Naive thymus-derived CD8-positive, alpha-beta T cell (primary cell): ENCODE measurements around the gene DUSP14. TPM values are rescaled to one million over a fixed set of nuclear protein-coding genes. Genes with fewer than 3 reads are reported as not detected.
A peak's percentile ranks its signal among the peaks of the same experiment; 100 is the strongest.

Source experiments
- ATAC-seq, 2 donors: fragments of 150-1000 bp; cut with Tn5 transposase in 1 of 2; sonication (Bioruptor Pico), chemical (Tn5 transposase) in 1 of 2; 1 replicate in 1 of 2; 2 replicates in 1 of 2; pipeline ENCODE4 v1.10.0; 2021; ENCODE audit warnings: mild to moderate bottlenecking in 2 of 2, moderate library complexity in 2 of 2
- POLR2A ChIA-PET: fragments of 350-600 bp; sonication (Branson Sonifier 250); formaldehyde crosslinking; loops from one replicate; lab custom pipeline; 2021; ENCODE audit warnings: antibody characterized with exemption; lab: Charles Lee
- DNase-seq, 10 donors: peaks; one replicate each; pipeline versions ENCODE4 v3.0.0 to v3.0.0-alpha.2; 2020 to 2022
- H3K27ac Mint-ChIP-seq, 10 donors: one replicate each; pipeline ENCODE4 v1.8.0; 2020 to 2022; ENCODE audit warnings: mild to moderate bottlenecking in 10 of 10, mixed read lengths in 10 of 10, moderate library complexity in 4 of 10, inconsistent platforms in 1 of 10
- H3K27me3 Mint-ChIP-seq, 5 donors: one replicate each; pipeline ENCODE4 v1.8.0; 2021 to 2022; ENCODE audit warnings: mixed read lengths in 5 of 5
- H3K36me3 Mint-ChIP-seq, 3 donors: one replicate each; pipeline ENCODE4 v1.8.0; 2020 to 2022; ENCODE audit warnings: mixed read lengths in 3 of 3, mild to moderate bottlenecking in 2 of 3, inconsistent platforms in 1 of 3
- H3K4me1 Mint-ChIP-seq, 4 donors: one replicate each; pipeline ENCODE4 v1.8.0; 2021 to 2022; ENCODE audit warnings: mixed read lengths in 4 of 4
- H3K4me3 Mint-ChIP-seq, 10 donors: one replicate each; pipeline ENCODE4 v1.8.0; 2020 to 2022; ENCODE audit warnings: mild to moderate bottlenecking in 10 of 10, mixed read lengths in 10 of 10, moderate library complexity in 6 of 10, inconsistent platforms in 1 of 10
- H3K9me3 Mint-ChIP-seq, 9 donors: one replicate each; pipeline ENCODE4 v1.8.0; 2020 to 2022; ENCODE audit warnings: mixed read lengths in 9 of 9, mild to moderate bottlenecking in 3 of 9, inconsistent platforms in 1 of 9, moderate library complexity in 1 of 9
- polyA plus RNA-seq, 3 donors: library from polyadenylated mRNA; unstranded; fragments of 300-500 nt; fragmentation: Illumina TruSeq; gene quantifications; one replicate each; pipeline ENCODE4 v1.2.3, GENCODE V29; 2021
- total RNA-seq, 8 experiments: library from RNA in 2 of 8; stranded (reverse) in 2 of 8; gene quantifications; one replicate each; pipeline ENCODE4 v1.2.3 and lab custom pipeline; 2021 to 2026

The DUSP14 gene
- total and polyA plus RNA-seq, 5 experiments from 2014 or later: 6.8 to 17.4 (median 13.8) TPM

DNA sequence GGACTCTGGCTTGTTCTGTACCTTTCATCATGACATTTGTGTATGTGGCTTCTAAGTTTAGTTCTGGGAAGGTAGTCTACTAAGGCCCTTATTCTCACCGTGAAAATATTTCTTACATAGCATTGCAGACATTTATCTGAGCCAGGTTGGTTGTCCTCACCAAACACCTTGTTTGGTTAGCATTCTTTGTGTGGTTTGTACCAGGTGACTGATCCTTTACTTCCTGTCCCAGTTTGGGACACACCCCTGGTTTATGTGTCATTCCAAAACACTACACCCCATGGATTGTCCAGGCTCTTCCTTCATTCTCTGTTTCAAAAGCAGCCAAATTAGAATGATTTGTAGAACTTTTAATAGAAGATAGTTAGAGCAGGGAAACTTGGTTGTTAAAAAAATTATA lies 23.2 kb upstream of the DUSP14 start:
- no peaks in the 10 kb centered on the region for H3K9me3 Mint-ChIP-seq
- DNase-seq (no peak), ATAC-seq (no peak)
- H3K4me3 Mint-ChIP-seq: no peak overlapping the region
- H3K36me3 Mint-ChIP-seq: peaks cover 7 to 82% (median 27%) of the 10 kb centered on the region in 3 donors
- no peaks in the 10 kb centered on the region for H3K27me3 Mint-ChIP-seq
- POLR2A ChIA-PET: no interaction called here
- no peak overlapping the region for H3K27ac Mint-ChIP-seq
- H3K4me1 Mint-ChIP-seq: peaks cover 0 to 5% (median under 1%) of the 10 kb centered on the region in 4 donors

DNA sequence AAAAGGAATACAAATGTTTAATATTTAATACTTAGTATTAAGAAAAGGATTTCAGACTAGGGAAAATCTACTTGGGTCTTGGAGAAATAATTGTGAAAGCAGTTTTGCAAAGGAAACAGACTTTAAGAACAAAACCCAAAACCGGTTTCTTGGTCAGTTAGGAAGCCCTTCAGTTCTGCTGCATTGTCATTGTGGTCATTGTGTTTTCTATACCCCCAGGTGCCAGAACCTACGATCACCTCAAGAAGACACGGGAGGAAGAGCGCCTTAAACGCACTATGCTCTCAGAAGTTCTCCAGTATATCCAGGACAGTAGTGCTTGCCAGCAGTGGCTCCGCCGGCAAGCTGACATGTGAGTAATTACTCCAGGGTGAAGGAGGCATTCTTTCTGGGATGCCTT lies 19.5 kb upstream of the DUSP14 start:
- H3K9me3 Mint-ChIP-seq: no peaks in the 10 kb centered on the region
- H3K27me3 Mint-ChIP-seq: no peaks in the 10 kb centered on the region
- peak overlapping the region in 1 of 10 donors; percentile 38 for H3K27ac Mint-ChIP-seq
- H3K4me1 Mint-ChIP-seq: peaks cover 0 to 5% (median under 1%) of the 10 kb centered on the region in 4 donors
- H3K4me3 Mint-ChIP-seq: no peak overlapping the region
- ATAC-seq (no peak), DNase-seq (no peak)
- H3K36me3 Mint-ChIP-seq: peaks cover 7 to 87% (median 31%) of the 10 kb centered on the region in 3 donors
- POLR2A ChIA-PET: no interaction called here

DNA sequence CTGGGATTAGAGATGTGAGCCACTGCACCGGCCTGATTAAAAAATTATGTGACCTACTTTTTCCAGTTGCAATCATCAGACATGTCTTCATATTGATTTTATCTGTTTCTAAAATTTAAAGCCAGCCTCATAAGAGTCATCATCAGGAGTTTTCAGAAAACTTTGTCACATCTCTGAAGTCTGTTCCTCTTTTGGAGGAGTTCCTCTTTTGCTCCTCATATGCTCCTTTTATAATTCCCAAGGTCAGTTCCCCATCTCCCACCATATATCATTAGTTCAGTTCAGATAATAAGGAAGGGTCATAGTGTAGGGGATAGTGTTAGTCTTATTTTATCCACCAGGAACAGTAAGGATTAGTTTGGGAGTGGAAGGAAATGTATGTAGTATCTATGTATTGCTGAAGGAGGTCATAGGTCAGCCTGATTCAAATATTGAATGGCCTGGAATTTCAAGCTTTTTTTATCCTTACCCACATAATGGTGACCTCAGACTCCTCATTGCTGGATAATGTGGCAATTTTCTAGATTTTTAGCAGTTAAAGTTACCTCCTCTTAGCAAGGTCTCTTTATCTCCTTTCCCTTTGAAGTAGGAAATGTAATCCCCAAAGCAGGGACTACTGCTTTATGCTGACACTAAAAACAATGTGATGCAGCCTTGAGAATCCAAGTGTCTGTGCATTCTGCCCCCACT lies 13.8 kb upstream of the DUSP14 start:
- H3K9me3 Mint-ChIP-seq: no peaks in the 10 kb centered on the region
- ATAC-seq (no peak), DNase-seq (no peak)
- POLR2A ChIA-PET: no interaction called here
- peak overlapping the region in 1 of 10 donors; percentile 30 for H3K27ac Mint-ChIP-seq
- peaks cover 4 to 84% (median 17%) of the 10 kb centered on the region in 3 donors for H3K36me3 Mint-ChIP-seq
- no peaks in the 10 kb centered on the region for H3K4me1 Mint-ChIP-seq
- H3K27me3 Mint-ChIP-seq: no peaks in the 10 kb centered on the region
- H3K4me3 Mint-ChIP-seq: no peak overlapping the region

DNA sequence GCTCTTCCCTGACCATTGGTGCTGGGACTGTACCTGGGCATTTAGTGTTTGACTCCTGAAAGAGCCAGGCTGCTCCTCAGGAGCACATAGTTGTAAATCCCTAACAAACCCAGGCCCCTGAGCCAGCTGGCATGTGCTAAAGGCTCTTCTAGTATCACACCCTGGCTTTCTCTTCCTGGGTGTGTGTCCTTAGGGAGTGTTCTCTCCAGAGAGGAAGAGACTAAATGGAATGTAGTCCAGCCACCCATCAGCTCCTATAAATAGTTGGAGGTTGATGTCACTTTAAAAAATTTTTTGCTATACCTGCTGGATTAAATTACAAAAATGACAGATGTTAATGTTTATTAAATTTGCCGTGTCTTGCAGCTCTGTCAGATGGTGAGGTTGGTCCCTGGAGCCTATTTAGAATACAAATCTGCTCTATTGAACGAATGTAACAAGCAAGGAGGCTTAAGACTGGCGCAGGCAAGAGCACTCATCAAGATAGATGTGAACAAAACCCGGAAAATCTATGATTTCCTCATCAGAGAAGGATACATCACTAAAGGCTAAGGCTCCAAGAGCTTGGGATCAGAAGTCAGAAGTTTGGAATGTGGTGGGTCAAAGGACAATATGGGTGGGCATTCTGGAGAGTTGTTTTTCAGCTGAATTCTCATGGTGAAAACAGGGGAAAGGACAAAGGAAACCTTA lies 13.1 kb upstream of the DUSP14 start:
- H3K27ac Mint-ChIP-seq: peak overlapping the region in 1 of 10 donors; percentile 35
- H3K27me3 Mint-ChIP-seq: no peaks in the 10 kb centered on the region
- DNase-seq (no peak), ATAC-seq (no peak)
- H3K36me3 Mint-ChIP-seq: peaks cover 0 to 79% (median 13%) of the 10 kb centered on the region in 3 donors
- H3K4me3 Mint-ChIP-seq: no peak overlapping the region
- no peaks in the 10 kb centered on the region for H3K9me3 Mint-ChIP-seq
- POLR2A ChIA-PET: interaction anchor here (1.9 kb wide), 1 partner anchor 13 kb away, joined by 7 read pairs; the partner anchor contains the start of gene DUSP14
- H3K4me1 Mint-ChIP-seq: no peaks in the 10 kb centered on the region

DNA sequence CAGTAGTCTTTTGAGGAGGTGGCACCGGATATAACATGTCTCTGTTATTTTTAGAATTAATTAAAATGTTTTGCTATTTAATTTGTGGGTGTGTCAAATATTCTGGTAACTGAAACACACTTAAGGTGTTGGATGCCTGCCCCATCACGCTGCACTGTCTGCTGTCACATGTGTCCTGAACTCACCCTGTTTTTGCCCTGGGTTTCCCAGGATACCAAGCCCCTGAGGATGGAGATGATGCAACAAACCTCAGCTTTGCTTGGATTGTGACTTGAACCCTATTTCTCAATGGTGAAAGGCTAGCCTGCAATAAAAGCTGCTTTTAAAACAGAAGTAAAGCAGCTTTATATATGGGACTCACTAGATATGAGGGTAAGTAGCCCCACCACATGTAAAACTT lies 11.5 kb upstream of the DUSP14 start:
- H3K9me3 Mint-ChIP-seq: no peaks in the 10 kb centered on the region
- H3K4me3 Mint-ChIP-seq: no peak overlapping the region
- peaks cover 0 to 63% (median 13%) of the 10 kb centered on the region in 3 donors for H3K36me3 Mint-ChIP-seq

DNA sequence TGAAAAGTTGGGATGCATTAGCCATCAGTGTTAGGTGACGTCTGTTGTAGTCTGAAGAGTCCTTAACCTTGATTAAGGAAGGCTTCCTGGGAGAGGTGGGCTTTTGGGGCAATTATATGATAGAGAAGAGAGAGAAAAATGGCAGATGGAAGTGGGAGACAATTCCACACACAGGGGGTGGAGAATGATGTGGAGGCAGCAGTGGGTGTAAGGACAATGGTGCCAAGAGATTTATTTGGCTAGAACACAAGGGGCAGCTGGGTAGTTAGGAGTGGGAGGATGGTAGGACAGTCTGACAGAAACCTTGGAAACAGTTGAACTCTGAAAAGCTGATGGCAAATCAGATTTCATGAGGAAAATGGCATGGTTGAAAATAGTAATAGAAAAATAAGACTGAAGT lies 10.7 kb upstream of the DUSP14 start:
- peaks cover 0 to 2% (median 0%) of the 10 kb centered on the region in 4 donors for H3K4me1 Mint-ChIP-seq
- no peaks in the 10 kb centered on the region for H3K27me3 Mint-ChIP-seq
- peaks cover 0 to 55% (median 7%) of the 10 kb centered on the region in 3 donors for H3K36me3 Mint-ChIP-seq
- no peaks in the 10 kb centered on the region for H3K9me3 Mint-ChIP-seq
- no peak for DNase-seq
- peak overlapping the region in 1 of 10 donors; percentile 8 for H3K27ac Mint-ChIP-seq
- POLR2A ChIA-PET: no interaction called here
- H3K4me3 Mint-ChIP-seq: no peak overlapping the region
- no peak for ATAC-seq

More for the DNA sequence above, 11.5 kb upstream of the DUSP14 start:
- Mint-ChIP-seq H3K4me1 (peaks cover 0 to 2% (median 0%) of the 10 kb centered on the region in 4 donors), H3K27me3 (no peaks in the 10 kb centered on the region), H3K27ac (no peak overlapping the region)
- POLR2A ChIA-PET: interaction anchor here (1.9 kb wide), 1 partner anchor 11 kb away, joined by 7 read pairs; the partner anchor contains the start of gene DUSP14
- ATAC-seq (no peak), DNase-seq (no peak)

DNA sequence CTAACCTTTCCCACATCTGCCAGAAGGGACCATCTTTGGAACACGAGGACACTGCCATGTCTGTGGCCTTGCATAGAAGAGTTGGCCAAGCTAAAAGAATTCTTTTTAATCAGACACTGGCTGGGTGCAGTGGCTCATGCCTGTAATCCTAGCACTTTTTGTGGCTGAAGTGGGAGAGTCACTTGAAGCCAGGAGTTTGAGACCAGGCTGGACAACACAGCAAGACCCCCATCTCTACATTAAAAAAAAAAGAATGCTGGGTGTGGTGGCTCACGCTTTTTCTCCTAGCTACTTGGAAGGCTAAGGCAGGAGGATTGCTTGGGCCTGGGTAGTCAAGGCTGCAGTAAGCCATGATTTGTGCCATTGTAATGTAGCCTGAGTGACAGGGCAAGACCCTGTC lies 9.3 kb upstream of the DUSP14 start:
- H3K27ac Mint-ChIP-seq: no peak overlapping the region
- ATAC-seq: no peak
- H3K4me1 Mint-ChIP-seq: peaks cover 0 to 2% (median 0%) of the 10 kb centered on the region in 4 donors
- H3K4me3 Mint-ChIP-seq: no peak overlapping the region
- H3K9me3 Mint-ChIP-seq: no peaks in the 10 kb centered on the region
- H3K27me3 Mint-ChIP-seq: no peaks in the 10 kb centered on the region
- peaks cover 0 to 45% (median 2%) of the 10 kb centered on the region in 3 donors for H3K36me3 Mint-ChIP-seq
- DNase-seq: no peak
- POLR2A ChIA-PET: interaction anchor here (0.7 kb wide), 1 partner anchor 128 kb away, joined by 5 read pairs; no protein-coding TSS in a partner anchor

DNA sequence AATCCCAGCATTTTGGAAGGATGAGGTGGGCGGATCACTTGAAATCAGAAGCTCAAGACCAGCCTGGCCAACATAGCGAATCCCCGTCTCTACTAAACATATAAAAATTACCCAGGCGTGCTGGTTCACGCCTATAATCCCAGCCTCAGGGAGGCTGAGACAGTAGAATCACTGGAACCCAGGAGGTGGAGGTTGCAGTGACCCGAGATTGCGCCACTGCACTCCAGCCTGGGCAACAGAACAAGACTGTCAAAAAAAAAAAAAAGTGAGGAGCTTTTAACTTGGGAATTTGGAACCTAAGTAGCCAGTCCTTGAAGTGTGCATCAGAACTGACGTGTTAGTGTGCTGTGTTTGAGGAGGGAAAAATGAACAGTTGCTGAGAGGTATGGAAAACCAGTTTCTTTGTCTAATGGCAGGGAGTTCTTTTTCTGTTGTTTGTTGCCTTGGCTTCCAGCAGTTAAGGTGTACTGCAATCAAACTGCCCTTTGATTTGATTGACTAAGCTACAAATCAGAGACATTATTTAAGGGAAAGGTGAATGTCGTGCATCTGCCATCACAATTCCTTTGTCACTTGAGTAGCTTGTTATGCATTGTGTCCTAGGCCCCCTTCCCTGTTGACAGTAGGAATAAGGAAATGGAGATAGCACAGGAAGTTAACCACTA lies 8.6 kb upstream of the DUSP14 start:
- POLR2A ChIA-PET: no interaction called here
- ATAC-seq (no peak), DNase-seq (no peak)
- Mint-ChIP-seq H3K9me3 (no peaks in the 10 kb centered on the region), H3K4me1 (peaks cover 0 to 2% (median 0%) of the 10 kb centered on the region in 4 donors), H3K27me3 (no peaks in the 10 kb centered on the region), H3K27ac (no peak overlapping the region), H3K36me3 (peaks cover 0 to 38% (median 2%) of the 10 kb centered on the region in 3 donors), H3K4me3 (no peak overlapping the region)

DNA sequence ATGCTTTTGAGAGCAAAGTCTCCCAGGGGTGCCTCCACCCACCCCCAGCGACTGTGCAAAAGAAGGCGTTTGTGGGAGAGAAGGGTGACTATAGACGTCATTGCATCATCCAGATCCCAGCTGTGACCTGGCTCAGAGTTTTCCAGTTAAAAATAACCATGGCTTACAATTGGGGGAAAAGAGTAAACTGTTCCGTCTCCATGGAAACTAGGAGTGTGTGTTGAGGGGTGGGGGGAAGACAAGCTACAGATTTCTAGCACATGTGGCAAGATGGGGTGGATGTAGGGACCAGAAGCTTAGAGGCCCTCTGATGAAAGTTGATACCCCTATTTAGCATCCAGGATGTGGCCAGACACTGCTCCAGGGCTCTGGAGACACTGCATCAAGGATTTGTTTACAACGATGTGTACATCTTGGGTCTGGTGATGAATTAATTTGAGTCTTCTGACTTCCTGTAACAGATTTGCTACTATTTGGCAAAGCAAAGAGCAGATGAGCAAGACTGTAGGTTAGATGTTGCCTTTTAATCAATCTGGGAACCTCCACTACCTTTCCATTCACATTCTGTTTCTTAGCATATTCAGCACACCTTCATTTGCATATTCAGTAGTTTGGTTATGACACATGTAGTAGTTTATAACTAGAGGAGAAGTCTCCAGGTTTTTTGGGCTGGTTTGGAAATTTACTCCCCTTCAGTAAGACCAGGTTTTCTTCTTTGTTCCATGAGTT lies 6.2 kb upstream of the DUSP14 start:
- DNase-seq: no peak
- Mint-ChIP-seq H3K27me3 (no peaks in the 10 kb centered on the region), H3K4me1 (peaks cover 2 to 8% (median 6%) of the 10 kb centered on the region in 4 donors), H3K4me3 (no peak overlapping the region), H3K36me3 (peaks cover 0 to 16% (median 2%) of the 10 kb centered on the region in 3 donors), H3K9me3 (no peaks in the 10 kb centered on the region), H3K27ac (no peak overlapping the region)
- ATAC-seq: no peak
- POLR2A ChIA-PET: no interaction called here

DNA sequence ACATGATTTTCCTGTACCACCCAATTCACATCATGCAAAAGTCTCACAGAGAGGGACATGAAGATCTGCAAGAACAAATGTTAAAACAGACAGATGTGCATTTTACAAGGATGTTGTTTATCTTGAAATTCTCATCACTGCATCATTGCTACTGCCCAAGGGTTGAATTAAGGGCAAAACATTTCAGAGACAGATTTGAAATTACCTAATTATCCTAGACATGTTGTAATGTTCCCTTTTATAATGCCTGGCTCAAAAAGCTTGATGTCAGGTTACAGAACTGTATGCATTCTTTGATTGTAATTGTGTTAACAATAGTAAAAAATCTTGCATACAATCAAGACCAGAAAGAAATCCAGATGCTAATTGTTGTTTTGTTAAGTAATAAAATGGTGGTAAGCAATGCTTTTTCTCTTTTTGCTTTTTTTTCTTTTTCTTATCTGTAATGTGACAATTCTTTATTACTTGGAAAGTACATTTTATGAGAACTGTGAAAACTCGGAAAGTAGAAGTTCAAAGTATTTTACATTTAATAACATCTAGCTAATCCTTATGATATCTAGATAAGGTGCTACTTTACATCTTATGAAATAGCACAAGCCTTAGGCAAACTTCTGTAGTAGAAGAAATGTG lies 3.6 kb upstream of the DUSP14 start:
- Mint-ChIP-seq H3K27me3 (no peaks in the 10 kb centered on the region), H3K36me3 (no peaks in the 10 kb centered on the region), H3K4me1 (peaks cover 9 to 25% (median 19%) of the 10 kb centered on the region in 4 donors), H3K9me3 (no peaks in the 10 kb centered on the region), H3K27ac (no peak overlapping the region), H3K4me3 (no peak overlapping the region)
- ATAC-seq (no peak), DNase-seq (no peak)
- POLR2A ChIA-PET: interaction anchor here (0.7 kb wide), 1 partner anchor 862 kb away, joined by 3 read pairs; no protein-coding TSS in a partner anchor

DNA sequence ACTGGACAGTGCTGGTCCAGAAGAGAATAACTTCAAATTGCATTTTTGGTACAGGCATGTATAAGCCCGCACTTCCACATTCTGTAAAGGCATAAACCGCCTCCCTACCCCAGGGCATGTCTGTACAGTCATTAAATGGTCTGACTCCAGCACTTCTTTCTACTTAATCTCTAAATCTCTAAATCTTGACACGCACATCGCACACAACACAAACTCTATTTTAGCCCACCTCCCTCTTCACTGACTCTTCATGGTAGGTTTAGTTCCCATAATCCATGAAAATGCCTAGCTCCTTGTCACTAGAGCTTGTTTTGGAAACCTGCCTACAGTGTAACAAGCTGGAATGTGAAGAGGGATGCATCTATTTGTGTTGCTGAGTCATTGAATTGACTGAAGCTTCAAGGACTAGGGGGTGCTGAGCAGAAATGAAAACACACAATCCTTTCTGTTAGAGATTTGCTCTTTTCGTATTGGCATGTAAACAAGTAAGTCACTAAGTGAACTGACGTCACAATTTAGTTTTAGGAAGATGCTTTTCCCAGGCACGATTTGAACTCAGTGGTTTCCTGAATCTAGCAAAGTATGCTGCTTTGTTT lies 1.6 kb upstream of the DUSP14 start:
- H3K27ac Mint-ChIP-seq: peak overlapping the region; percentile 78 to 97 (median 93)
- DNase-seq: peak in 4 of 10 donors; percentile 8 to 24 (median 12)

More for the DNA sequence above, 1.6 kb upstream of the DUSP14 start:
- POLR2A ChIA-PET: interaction anchor here (1.0 to 1.7 kb wide), 2 partner anchors 10 to 11 kb away, joined by 7 to 8 read pairs; no protein-coding TSS in a partner anchor
- ATAC-seq: no peak
- H3K27me3 Mint-ChIP-seq: no peaks in the 10 kb centered on the region
- H3K4me1 Mint-ChIP-seq: peaks cover 9 to 41% (median 29%) of the 10 kb centered on the region in 4 donors
- no peaks in the 10 kb centered on the region for H3K36me3 Mint-ChIP-seq
- no peaks in the 10 kb centered on the region for H3K9me3 Mint-ChIP-seq
- H3K4me3 Mint-ChIP-seq: peak overlapping the region; percentile 87 to 97 (median 92)
